ENCODE data around the gene NEURL1B. TPM values are rescaled to one million over a fixed set of nuclear protein-coding genes. Genes with fewer than 3 reads are reported as not detected.

The NEURL1B gene
- total and polyA plus RNA-seq, 10 of the 15 experiments (the other 5 are each of a cell fraction or from before 2014, with no cell fraction given): 0.04 to 0.28 (median 0.05) TPM; not detected in 4

DNA sequence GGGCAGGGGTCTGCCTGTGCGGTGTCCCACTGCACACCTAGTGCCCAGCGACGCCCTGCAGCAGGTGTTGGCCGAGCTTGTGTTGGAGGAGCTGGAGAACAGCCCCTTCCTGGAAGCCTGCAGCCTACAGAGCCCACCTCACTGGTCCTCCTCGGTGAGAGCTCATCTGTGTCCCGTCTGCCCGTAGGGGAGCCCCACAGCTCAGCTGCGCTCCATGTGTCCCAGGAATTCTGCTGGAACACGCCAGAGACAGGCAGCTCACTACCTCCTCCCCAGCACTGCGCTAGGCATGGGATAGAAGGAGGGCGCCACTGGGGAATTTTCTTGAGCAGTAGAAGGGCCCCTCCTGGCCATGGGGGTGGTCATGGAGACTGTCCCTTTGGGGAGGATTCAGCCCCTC is 85.9 kb downstream of the NEURL1B start:
- Histone ChIP-seq H3K4me3 (no peak overlapping the region), H3K27ac (ENCODE audit: control insufficient read depth, insufficient read depth) (no peak overlapping the region), H3K4me1 (ENCODE audit: control insufficient read depth, insufficient read depth, low read length) (no peaks in the 10 kb centered on the region), H3K36me3 (ENCODE audit: control insufficient read depth in 2 of 2, insufficient read depth in 2 of 2, low read length in 1 of 2) (no peaks in the 10 kb centered on the region), H2AFZ (ENCODE audit: control insufficient read depth, low read depth, low read length) (no peak overlapping the region), H3K79me2 (ENCODE audit: control insufficient read depth, insufficient read depth, low read length) (no peaks in the 10 kb centered on the region), H3K9ac (ENCODE audit: control insufficient read depth, insufficient read depth, low read length) (no peak overlapping the region), H3K4me2 (ENCODE audit: control insufficient read depth, insufficient read depth) (no peak overlapping the region), H4K20me1 (ENCODE audit: control insufficient read depth, insufficient read depth) (no peaks in the 10 kb centered on the region), H3K9me3 (replicated peaks; ENCODE audit: control insufficient read depth, insufficient read depth, low read length) (no peaks in the 10 kb centered on the region), H3K27me3 (replicated peaks in 1 of 2; ENCODE audit: control insufficient read depth in 2 of 2, insufficient read depth in 2 of 2, low read length in 1 of 2) (no peaks in the 10 kb centered on the region; a peak in 1 of 4 replicates)
- ChIA-PET POLR2A (no interaction called here), SMC1A (ENCODE audit: uncharacterized antibody, unreplicated experiment) (interaction anchor here (1.6 kb wide), 1 partner anchor 12 kb away, joined by 3 read pairs; no protein-coding TSS in a partner anchor), CTCF (interaction anchor here (1.2 kb wide), 1 partner anchor 206 kb away, joined by 4 read pairs; no protein-coding TSS in a partner anchor), RAD21 (ENCODE audit: unreplicated experiment) (no interaction called here)
- FAIRE-seq: no peak
- BruUV-seq (replicated peaks): no TSS peak
- TF ChIP-seq POLR2AphosphoS5 (IDR thresholded peaks at IDR 0.05; ENCODE audit: low read length) (no peak), GABPA (IDR thresholded peaks at IDR 0.05; ENCODE audit: low read depth) (no peak), SMAD5 (IDR thresholded peaks at IDR 0.05; ENCODE audit: low read depth) (no peak), KLF5 (IDR thresholded peaks at IDR 0.05; ENCODE audit: partially characterized antibody) (no peak), JUNB (IDR thresholded peaks at IDR 0.05) (no peak), NFXL1 (IDR thresholded peaks at IDR 0.05; ENCODE audit: borderline replicate concordance) (no peak), NFYB (IDR thresholded peaks at IDR 0.05; ENCODE audit: insufficient read depth, low read depth, low read length) (no peak), ZBED1 (IDR thresholded peaks at IDR 0.05; ENCODE audit: borderline replicate concordance) (no peak), SREBF2 (IDR thresholded peaks at IDR 0.05; ENCODE audit: low read length) (no peak), SMARCA5 (IDR thresholded peaks at IDR 0.05) (no peak)
- TF ChIP-seq, protein P1, sequence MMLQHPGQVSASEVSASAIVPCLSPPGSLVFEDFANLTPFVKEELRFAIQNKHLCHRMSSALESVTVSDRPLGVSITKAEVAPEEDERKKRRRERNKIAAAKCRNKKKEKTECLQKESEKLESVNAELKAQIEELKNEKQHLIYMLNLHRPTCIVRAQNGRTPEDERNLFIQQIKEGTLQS (IDR thresholded peaks at IDR 0.05; ENCODE audit: borderline replicate concordance, extremely low read depth, low read depth, low read length): no peak
- TF ChIP-seq, protein P2, sequence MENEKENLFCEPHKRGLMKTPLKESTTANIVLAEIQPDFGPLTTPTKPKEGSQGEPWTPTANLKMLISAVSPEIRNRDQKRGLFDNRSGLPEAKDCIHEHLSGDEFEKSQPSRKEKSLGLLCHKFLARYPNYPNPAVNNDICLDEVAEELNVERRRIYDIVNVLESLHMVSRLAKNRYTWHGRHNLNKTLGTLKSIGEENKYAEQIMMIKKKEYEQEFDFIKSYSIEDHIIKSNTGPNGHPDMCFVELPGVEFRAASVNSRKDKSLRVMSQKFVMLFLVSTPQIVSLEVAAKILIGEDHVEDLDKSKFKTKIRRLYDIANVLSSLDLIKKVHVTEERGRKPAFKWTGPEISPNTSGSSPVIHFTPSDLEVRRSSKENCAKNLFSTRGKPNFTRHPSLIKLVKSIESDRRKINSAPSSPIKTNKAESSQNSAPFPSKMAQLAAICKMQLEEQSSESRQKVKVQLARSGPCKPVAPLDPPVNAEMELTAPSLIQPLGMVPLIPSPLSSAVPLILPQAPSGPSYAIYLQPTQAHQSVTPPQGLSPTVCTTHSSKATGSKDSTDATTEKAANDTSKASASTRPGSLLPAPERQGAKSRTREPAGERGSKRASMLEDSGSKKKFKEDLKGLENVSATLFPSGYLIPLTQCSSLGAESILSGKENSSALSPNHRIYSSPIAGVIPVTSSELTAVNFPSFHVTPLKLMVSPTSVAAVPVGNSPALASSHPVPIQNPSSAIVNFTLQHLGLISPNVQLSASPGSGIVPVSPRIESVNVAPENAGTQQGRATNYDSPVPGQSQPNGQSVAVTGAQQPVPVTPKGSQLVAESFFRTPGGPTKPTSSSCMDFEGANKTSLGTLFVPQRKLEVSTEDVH (IDR thresholded peaks at IDR 0.05; ENCODE audit: low read depth, partially characterized antibody): no peak
- 55% methylated on average over 11 of the region's 11 CpGs for WGBS (ENCODE audit: insufficient coverage, insufficient replicate concordance, low lambda C conversion rate, missing lambda C conversion rate)
- intact Hi-C loops (cut with micrococcal nuclease; ENCODE audit: unreplicated experiment) (no loop called here), in situ Hi-C loops (cut with MboI) (no loop called here)
- no peak for DNase-seq (ENCODE audit: low read depth, low spot score)
- no peak for ATAC-seq
